GM23338 (cell line): ENCODE data around the gene EP400.

Source experiments
- STAT1 ChIP-seq: IDR thresholded peaks from one replicate; pipeline ENCODE4 v1.6.1; 2016; ENCODE audit warnings: antibody characterized with exemption; ENCODE audit not compliant: unreplicated experiment
- TF ChIP-seq, protein P1 (sequence below), 2 experiments: fragments of 200-600 bp in 1 of 2; sonication (generic) in 1 of 2; conservative IDR thresholded peaks; 2 replicates each; pipeline versions ENCODE4 v1.5.1 to v1.6.1; 2016 to 2017; ENCODE audit warnings: antibody characterized with exemption in 2 of 2, low read depth in 2 of 2, mild to moderate bottlenecking in 2 of 2, moderate library complexity in 1 of 2

- TF ChIP-seq, protein P1, sequence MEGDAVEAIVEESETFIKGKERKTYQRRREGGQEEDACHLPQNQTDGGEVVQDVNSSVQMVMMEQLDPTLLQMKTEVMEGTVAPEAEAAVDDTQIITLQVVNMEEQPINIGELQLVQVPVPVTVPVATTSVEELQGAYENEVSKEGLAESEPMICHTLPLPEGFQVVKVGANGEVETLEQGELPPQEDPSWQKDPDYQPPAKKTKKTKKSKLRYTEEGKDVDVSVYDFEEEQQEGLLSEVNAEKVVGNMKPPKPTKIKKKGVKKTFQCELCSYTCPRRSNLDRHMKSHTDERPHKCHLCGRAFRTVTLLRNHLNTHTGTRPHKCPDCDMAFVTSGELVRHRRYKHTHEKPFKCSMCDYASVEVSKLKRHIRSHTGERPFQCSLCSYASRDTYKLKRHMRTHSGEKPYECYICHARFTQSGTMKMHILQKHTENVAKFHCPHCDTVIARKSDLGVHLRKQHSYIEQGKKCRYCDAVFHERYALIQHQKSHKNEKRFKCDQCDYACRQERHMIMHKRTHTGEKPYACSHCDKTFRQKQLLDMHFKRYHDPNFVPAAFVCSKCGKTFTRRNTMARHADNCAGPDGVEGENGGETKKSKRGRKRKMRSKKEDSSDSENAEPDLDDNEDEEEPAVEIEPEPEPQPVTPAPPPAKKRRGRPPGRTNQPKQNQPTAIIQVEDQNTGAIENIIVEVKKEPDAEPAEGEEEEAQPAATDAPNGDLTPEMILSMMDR (conservative IDR thresholded peaks at IDR 0.05; ENCODE audit: low read depth in 2 of 2), result no peak
- TF ChIP-seq STAT1, result no peak
These were observed 40.0 kb upstream of the EP400 start for GRCh38 chr12:131909752-131910219.
